H1 (cell line): ENCODE measurements around the gene CBX2. TPM values are rescaled to one million over a fixed set of nuclear protein-coding genes. Genes with fewer than 3 reads are reported as not detected.

Source experiments
- CTCF ChIA-PET: fragments of 300-600 bp; sonication (Branson Sonifier 250); formaldehyde crosslinking; loops from one replicate; lab custom pipeline; 2021; ENCODE audit not compliant: partially characterized antibody; lab: Charles Lee
- POLR2A ChIA-PET: fragments of 300-600 bp; sonication (Branson Sonifier 250); formaldehyde crosslinking; loops from one replicate; lab custom pipeline; 2021; ENCODE audit warnings: inconsistent platforms; ENCODE audit not compliant: partially characterized antibody; lab: Charles Lee
- DNase-seq, 2 experiments: peaks; one replicate each; pipeline versions ENCODE4 v3.0.0 to v3.0.0-alpha.2; 2010 to 2022; ENCODE audit warnings: low spot score in 2 of 2, low read depth in 1 of 2, mixed read lengths in 1 of 2
- FAIRE-seq: peaks from 2 replicates; lab custom pipeline; 2011; peaks lifted over from hg19 to GRCh38; lab: Jason Lieb, UNC
- H2AFZ ChIP-seq: 2 replicates; pipeline ENCODE4 v1.8.1; 2012; ENCODE audit warnings: low read length, inconsistent platforms
- H2AK5ac ChIP-seq: 2 replicates; pipeline ENCODE4 v1.6.1; 2013; ENCODE audit warnings: low read depth, low read length
- H2BK120ac ChIP-seq: replicated peaks from 2 replicates; pipeline ENCODE3; 2013; ENCODE audit warnings: low read depth, low read length, inconsistent platforms
- H2BK12ac ChIP-seq: 2 replicates; pipeline ENCODE4 v1.6.1; 2013; ENCODE audit warnings: low read depth, low read length
- H2BK15ac ChIP-seq: 2 replicates; pipeline ENCODE4 v1.6.1; 2013; ENCODE audit warnings: low read length
- H2BK20ac ChIP-seq: 2 replicates; pipeline ENCODE4 v1.6.1; 2013; ENCODE audit warnings: low read length
- H2BK5ac ChIP-seq: 2 replicates; pipeline ENCODE4 v1.6.1; 2013; ENCODE audit warnings: low read depth, low read length
- H3K14ac ChIP-seq: 2 replicates; pipeline ENCODE4 v1.6.1; 2013; ENCODE audit warnings: inconsistent platforms; ENCODE audit not compliant: insufficient read length
- H3K18ac ChIP-seq: 2 replicates; pipeline ENCODE4 v1.6.1; 2013; ENCODE audit warnings: low read length; ENCODE audit errors: extremely low read depth
- H3K23ac ChIP-seq: 2 replicates; pipeline ENCODE4 v1.6.1; 2013; ENCODE audit warnings: inconsistent platforms; ENCODE audit not compliant: insufficient read length
- H3K23me2 ChIP-seq: 2 replicates; pipeline ENCODE4 v1.6.1; 2013; ENCODE audit warnings: low read depth, low read length
- H3K27ac ChIP-seq: 2 replicates; pipeline ENCODE4 v1.6.1; 2011; ENCODE audit warnings: low read depth, low read length, inconsistent platforms
- H3K27me3 ChIP-seq, 4 experiments: replicated peaks in 1 of 4; 1 replicate in 1 of 4; 2 replicates in 3 of 4; pipeline versions ENCODE4 v1.6.1 to v1.8.1; 2011 to 2013; ENCODE audit warnings: low read length in 3 of 4, mild to moderate bottlenecking in 3 of 4, inconsistent platforms in 2 of 4, mixed read lengths in 2 of 4, moderate library complexity in 1 of 4; ENCODE audit not compliant: control insufficient read depth in 3 of 4, insufficient read depth in 3 of 4; ENCODE audit errors: extremely low read depth in 1 of 4
- H3K36me3 ChIP-seq, 4 experiments: 2 replicates each; pipeline versions ENCODE4 v1.6.1 to v1.8.1; 2011 to 2013; ENCODE audit warnings: mild to moderate bottlenecking in 4 of 4, low read length in 3 of 4, moderate library complexity in 2 of 4, control low read depth in 1 of 4, inconsistent platforms in 1 of 4; ENCODE audit not compliant: insufficient read depth in 4 of 4, control insufficient read depth in 2 of 4
- H3K4ac ChIP-seq: replicated peaks from 2 replicates; pipeline ENCODE3; 2013; ENCODE audit warnings: low read length, low read depth, mixed read lengths, inconsistent platforms; ENCODE audit not compliant: insufficient read length
- H3K4me1 ChIP-seq, 4 experiments: replicated peaks in 1 of 4; 1 replicate in 1 of 4; 2 replicates in 3 of 4; pipeline versions ENCODE4 v1.6.1 to v1.8.1; 2011 to 2013; ENCODE audit warnings: low read length in 3 of 4, inconsistent platforms in 2 of 4, mixed read lengths in 1 of 4; ENCODE audit not compliant: insufficient read depth in 4 of 4, control insufficient read depth in 3 of 4
- H3K4me2 ChIP-seq, 2 experiments: 2 replicates each; pipeline versions ENCODE4 v1.6.1 to v1.8.1; 2011 to 2013; ENCODE audit warnings: low read depth in 2 of 2, low read length in 2 of 2, control low read depth in 1 of 2, inconsistent platforms in 1 of 2, mild to moderate bottlenecking in 1 of 2; ENCODE audit not compliant: insufficient read depth in 1 of 2
- H3K4me3 ChIP-seq, 4 experiments: fragments of 200-600, 300-600 bp in 1 of 4; sonication (generic), shearing (Covaris generic), sonication (Bioruptor Twin) in 1 of 4; 2 replicates each; pipeline versions ENCODE4 v1.5.1 to v1.8.1; 2011 to 2016; ENCODE audit warnings: low read length in 4 of 4, low read depth in 3 of 4, control low read depth in 2 of 4, inconsistent platforms in 2 of 4, mild to moderate bottlenecking in 2 of 4, mixed read lengths in 1 of 4, moderate library complexity in 1 of 4; ENCODE audit not compliant: insufficient read depth in 2 of 4; ENCODE audit errors: extremely low read depth in 1 of 4
- H3K56ac ChIP-seq: replicated peaks from 2 replicates; pipeline ENCODE3; 2013; ENCODE audit warnings: low read depth, mild to moderate bottlenecking, mixed read lengths, low read length, inconsistent platforms; ENCODE audit not compliant: insufficient read length
- H3K79me1 ChIP-seq: 2 replicates; pipeline ENCODE4 v1.6.1; 2013; ENCODE audit warnings: low read depth, low read length, control low read depth
- H3K79me2 ChIP-seq, 2 experiments: 2 replicates each; pipeline versions ENCODE4 v1.6.1 to v1.8.1; 2012 to 2013; ENCODE audit warnings: low read length in 2 of 2, mild to moderate bottlenecking in 2 of 2, inconsistent platforms in 1 of 2; ENCODE audit not compliant: insufficient read depth in 2 of 2, control insufficient read depth in 1 of 2
- H3K9ac ChIP-seq, 4 experiments: replicated peaks in 1 of 4; 1 replicate in 1 of 4; 2 replicates in 3 of 4; pipeline versions ENCODE4 v1.6.1 to v1.8.1; 2011 to 2013; ENCODE audit warnings: low read depth in 3 of 4, low read length in 3 of 4, control low read depth in 2 of 4, mild to moderate bottlenecking in 2 of 4, moderate library complexity in 2 of 4, inconsistent platforms in 1 of 4; ENCODE audit errors: extremely low read depth in 1 of 4
- H3K9me3 ChIP-seq, 2 experiments: 2 replicates each; pipeline versions ENCODE4 v1.6.1 to v1.8.1; 2012 to 2013; ENCODE audit warnings: mild to moderate bottlenecking in 2 of 2, moderate library complexity in 2 of 2, control low read depth in 1 of 2, inconsistent platforms in 1 of 2, low read depth in 1 of 2, low read length in 1 of 2, mixed read lengths in 1 of 2; ENCODE audit not compliant: insufficient read depth in 2 of 2
- H4K20me1 ChIP-seq, 2 experiments: replicated peaks in 1 of 2; 2 replicates each; pipeline versions ENCODE3 to v1.8.1; 2011 to 2013; ENCODE audit warnings: inconsistent platforms in 2 of 2, low read length in 2 of 2, mild to moderate bottlenecking in 1 of 2; ENCODE audit not compliant: insufficient read depth in 2 of 2, control insufficient read depth in 1 of 2
- H4K5ac ChIP-seq: 2 replicates; pipeline ENCODE4 v1.6.1; 2013; ENCODE audit warnings: low read length, low read depth, mixed read lengths, inconsistent platforms; ENCODE audit not compliant: insufficient read length
- H4K8ac ChIP-seq: 2 replicates; pipeline ENCODE4 v1.8.0; 2013; ENCODE audit warnings: mild to moderate bottlenecking, moderate library complexity, low read length, inconsistent platforms; ENCODE audit not compliant: insufficient read depth; ENCODE audit errors: extremely low read depth
- H4K91ac ChIP-seq: replicated peaks from 2 replicates; pipeline ENCODE3; 2013; ENCODE audit warnings: low read length, mixed read lengths, inconsistent platforms; ENCODE audit not compliant: insufficient read length
- BRCA1 ChIP-seq: IDR thresholded peaks from 2 replicates; pipeline ENCODE4 v1.6.1; 2012; ENCODE audit warnings: low read depth, low read length, improper control_type of control experiment
- CBX5 ChIP-seq: fragments of 300-800, 300-1000 bp; sonication (generic); IDR thresholded peaks from 2 replicates; pipeline ENCODE4 v1.7.1; 2016; ENCODE audit warnings: antibody characterized with exemption, low read length, low read depth
- CBX8 ChIP-seq: fragments of 300-800, 300-1000 bp; sonication (generic); IDR thresholded peaks from 2 replicates; pipeline ENCODE4 v1.7.1; 2016; ENCODE audit warnings: low read depth, low read length, borderline replicate concordance
- CEBPB ChIP-seq: IDR thresholded peaks from 2 replicates; pipeline ENCODE4 v1.6.1; 2012; ENCODE audit warnings: low read depth, low read length
- EZH2 ChIP-seq: fragments of 200-600 bp; sonication (generic); IDR thresholded peaks from 2 replicates; pipeline ENCODE4 v1.7.1; 2012; ENCODE audit warnings: low read depth, mild to moderate bottlenecking, moderate library complexity, low read length, inconsistent platforms; ENCODE audit not compliant: severe bottlenecking
- KDM1A ChIP-seq: fragments of 200-600, 300-600 bp; sonication (generic); IDR thresholded peaks from 2 replicates; pipeline ENCODE4 v1.7.1; 2016; ENCODE audit warnings: mild to moderate bottlenecking, low read length, borderline replicate concordance
- KDM4A ChIP-seq: IDR thresholded peaks from one replicate; pipeline ENCODE4 v1.7.1; 2012; ENCODE audit warnings: low read depth, mild to moderate bottlenecking, moderate library complexity, low read length, inconsistent platforms; ENCODE audit not compliant: severe bottlenecking
- PHF8 ChIP-seq: fragments of 200-600 bp; sonication (generic); conservative IDR thresholded peaks from 2 replicates; pipeline ENCODE4 v1.7.1; 2012; ENCODE audit warnings: low read depth, mild to moderate bottlenecking, inconsistent platforms, low read length, moderate library complexity
- RBBP5 ChIP-seq: IDR thresholded peaks from 2 replicates; pipeline ENCODE4 v1.7.1; 2012; ENCODE audit warnings: low read depth, mild to moderate bottlenecking, inconsistent platforms, low read length, moderate library complexity, borderline replicate concordance
- RNF2 ChIP-seq: fragments of 200-900, 300-1000 bp; sonication (generic); IDR thresholded peaks from 2 replicates; pipeline ENCODE4 v1.7.1; 2016; ENCODE audit warnings: borderline replicate concordance, low read depth, mild to moderate bottlenecking, antibody characterized with exemption, low read length; ENCODE audit not compliant: poor library complexity, severe bottlenecking; ENCODE audit errors: missing control alignments
- SIX5 ChIP-seq: IDR thresholded peaks from 2 replicates; pipeline ENCODE4 v1.6.1; 2011; ENCODE audit warnings: mild to moderate bottlenecking, low read depth, low read length
- SP2 ChIP-seq: IDR thresholded peaks from 2 replicates; pipeline ENCODE4 v1.6.1; 2012; ENCODE audit warnings: mild to moderate bottlenecking, low read length, inconsistent platforms
- TAF7 ChIP-seq: optimal IDR thresholded peaks from 2 replicates; pipeline ENCODE3; 2011; ENCODE audit warnings: low read depth, mild to moderate bottlenecking, inconsistent platforms, low read length, moderate library complexity, borderline replicate concordance
- WGBS, 2 experiments: shearing (Covaris generic) in 1 of 2; methylation state at CpG; one replicate each; pipeline versions ENCODE4 v1.1.6 to v1.1.7; 2013 to 2015; ENCODE audit warnings: low lambda C conversion rate in 2 of 2, mixed read lengths in 2 of 2, inconsistent platforms in 1 of 2, low coverage in 1 of 2, missing lambda C conversion rate in 1 of 2; ENCODE audit not compliant: insufficient replicate concordance in 2 of 2, insufficient coverage in 1 of 2, insufficient read length in 1 of 2; ENCODE audit errors: extremely low coverage in 1 of 2, missing lambda C conversion rate in 1 of 2; 5-methylcytosine and 5-hydroxymethylcytosine counted together
- polyA plus RNA-seq, 7 experiments: library from polyadenylated mRNA; depleted of rRNA in 3 of 7; stranded (reverse) in 5 of 7; unstranded in 2 of 7; fragments of >200 nt in 5 of 7; fragments of 200-250 nt in 2 of 7; gene quantifications; 1 replicate in 5 of 7; 2 replicates in 1 of 7; 4 replicates in 1 of 7; pipeline versions ENCODE4 v1.2.1 to v1.2.3, GENCODE V29; 2011 to 2013; ENCODE audit warnings: missing spikeins in 2 of 7, mixed read lengths in 2 of 7
- total RNA-seq: library from RNA; stranded (reverse); fragmentation: NEBNext Ultra II Directional; extraction: Animal tissue kit (Norgen Biotek cat#: 25700); gene quantifications from 2 replicates; pipeline ENCODE4 v1.2.1, GENCODE V29; 2021

Gene CBX2
- total and polyA plus RNA-seq, 2 of the 8 experiments (the other 6 are each of a cell fraction or from before 2014, with no cell fraction given): 64.3 to 83.9 TPM

GRCh38 chr17:79791735-79792161, 13.8 kb downstream of the CBX2 start:
- peak overlapping the region in 1 of 4 experiments; percentile 29; a peak in 1 of 8 replicates for H3K4me3 ChIP-seq
- H2BK12ac ChIP-seq: peak overlapping the region; percentile 87; the same call in 1 of the 2 replicates
- H3K27me3 ChIP-seq: peaks cover 59 to 87% (median 80%) of the 10 kb centered on the region in 4 experiments
- peaks cover 0 to 9% (median 0%) of the 10 kb centered on the region in 4 experiments; a peak in 1 of 8 replicates for H3K36me3 ChIP-seq
- peaks cover 32 to 35% of the 10 kb centered on the region in 2 experiments for H4K20me1 ChIP-seq
- no peak overlapping the region for H3K23ac ChIP-seq
- no peak overlapping the region for H3K18ac ChIP-seq
- H3K9me3 ChIP-seq: no peaks in the 10 kb centered on the region
- H2AFZ ChIP-seq: no peak overlapping the region
- H2BK20ac ChIP-seq: no peak overlapping the region
- H4K5ac ChIP-seq: no peak overlapping the region
- H4K8ac ChIP-seq: no peak overlapping the region
- H3K9ac ChIP-seq: no peak overlapping the region
- no peak for FAIRE-seq
- no peak overlapping the region for H2BK120ac ChIP-seq
- CTCF ChIA-PET: interaction anchor here (1.0 to 4.3 kb wide), 11 partner anchors 9 to 1183 kb away, joined by 3 to 88 read pairs (median 5); no protein-coding TSS in a partner anchor
- H2AK5ac ChIP-seq: no peak overlapping the region
- 2% methylated on average over 19 of the region's 26 CpGs; no CpG with 5 or more reads in 1 of the 2 experiments for WGBS, 2 experiments
- H3K4ac ChIP-seq: no peak overlapping the region
- H3K4me2 ChIP-seq: peak overlapping the region; percentile 33 to 80; a peak in 3 of 4 replicates
- DNase-seq: no peak
- POLR2A ChIA-PET: interaction anchor here (0.7 to 3.2 kb wide), 4 partner anchors 12 to 48 kb away, joined by 3 to 17 read pairs (median 5); partner anchors contain the start of gene CBX4
- H3K23me2 ChIP-seq: peaks cover 5% of the 10 kb centered on the region
- H3K56ac ChIP-seq: no peak overlapping the region
- no peak overlapping the region for H2BK15ac ChIP-seq
- no peak overlapping the region for H2BK5ac ChIP-seq
- H3K79me1 ChIP-seq: no peaks in the 10 kb centered on the region; the same call in 1 of the 2 replicates
- H3K27ac ChIP-seq: no peak overlapping the region
- no peak overlapping the region for H3K14ac ChIP-seq
- no peak overlapping the region for H4K91ac ChIP-seq
- H3K4me1 ChIP-seq: peaks cover 7 to 44% (median 31%) of the 10 kb centered on the region in 4 experiments
- no peaks in the 10 kb centered on the region for H3K79me2 ChIP-seq
- TF ChIP-seq SP2 (no peak), EZH2 (peak; percentile 97), BRCA1 (no peak), RBBP5 (no peak), RNF2 (peak; percentile 87), KDM4A (no peak), SIX5 (no peak), CEBPB (no peak), CBX5 (no peak), CBX8 (peak; percentile 67; the same call in 1 of the 2 replicates), KDM1A (no peak), TAF7 (no peak), PHF8 (no peak)
